Left ventricle myocardium inferior (tissue), 1 donor: Measurements from ENCODE around the gene KATNB1. TPM values are rescaled to one million over a fixed set of nuclear protein-coding genes. Genes with fewer than 3 reads are reported as not detected.

ENCODE experiments used
- DNase-seq: peaks from one replicate; pipeline ENCODE4 v3.0.0-alpha.2; 2020
- H3K27ac ChIP-seq: fragments of 200-600 bp; replicated peaks from 2 replicates; pipeline ENCODE4 v1.8.0; 2021
- H3K27me3 ChIP-seq: fragments of 200-600 bp; 2 replicates; pipeline ENCODE4 v1.8.0; 2021; ENCODE audit warnings: low read depth
- H3K36me3 ChIP-seq: fragments of 200-600 bp; 2 replicates; pipeline ENCODE4 v1.8.0; 2021
- H3K4me1 ChIP-seq: fragments of 200-600 bp; 2 replicates; pipeline ENCODE4 v1.8.0; 2021
- H3K4me3 ChIP-seq: fragments of 200-600 bp; 2 replicates; pipeline ENCODE4 v1.8.0; 2021; ENCODE audit warnings: mild to moderate bottlenecking, moderate library complexity
- H3K9me3 ChIP-seq: fragments of 200-600 bp; replicated peaks from 2 replicates; pipeline ENCODE4 v1.8.0; 2021
- CTCF ChIP-seq: fragments of 200-600 bp; IDR thresholded peaks from 2 replicates; pipeline ENCODE4 v1.8.0; 2021; ENCODE audit warnings: antibody characterized with exemption, mild to moderate bottlenecking, borderline replicate concordance
- intact Hi-C: fragments of 100-400 bp; cut with micrococcal nuclease; formaldehyde crosslinking; loops from one replicate; pipeline ENCODE4 v1.11.0; 2022
- total RNA-seq: library from RNA; stranded (reverse); fragmentation: NEBNext Ultra II Directional; extraction: Animal tissue kit (Norgen Biotek cat#: 25700); gene quantifications from one replicate; pipeline ENCODE4 v1.2.1, GENCODE V29; 2021
- donor health status: DM: no; HTN: yes; CAD: no; lungs with severe emphysema.

The KATNB1 gene
- total RNA-seq, 1 donor from 2014 or later: 11.2 TPM

DNA sequence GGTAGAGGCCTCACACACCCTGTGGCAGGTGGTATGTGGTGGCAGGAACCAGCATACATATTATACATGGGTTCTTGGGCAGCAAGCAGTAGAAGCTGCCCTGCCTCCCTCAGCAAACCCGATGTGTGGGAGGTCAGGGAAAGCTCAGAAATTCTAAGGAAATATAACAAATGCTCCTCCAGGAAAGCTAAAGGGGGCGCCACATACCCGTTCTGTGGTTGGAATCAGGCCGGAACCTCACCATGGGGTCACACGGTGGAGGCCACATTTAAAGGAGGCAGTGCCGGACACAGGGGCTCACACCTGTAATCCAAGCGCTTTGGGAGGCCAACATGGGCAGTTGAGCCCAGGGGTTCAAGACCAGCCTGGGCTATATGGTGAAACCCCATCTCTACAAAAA lies 12.4 kb upstream of the KATNB1 start:
- intact Hi-C loops: no loop called here
- no peak for TF ChIP-seq CTCF
- H3K4me1 ChIP-seq: no peaks in the 10 kb centered on the region
- H3K9me3 ChIP-seq: no peaks in the 10 kb centered on the region
- no peak overlapping the region for H3K4me3 ChIP-seq
- peaks cover 4% of the 10 kb centered on the region for H3K27me3 ChIP-seq
- no peaks in the 10 kb centered on the region for H3K36me3 ChIP-seq
- H3K27ac ChIP-seq: no peak overlapping the region
- no peak for DNase-seq

GRCh38 chr16:57724531-57724930 lies 11.0 kb upstream of the KATNB1 start:
- H3K27ac ChIP-seq: no peak overlapping the region
- no peaks in the 10 kb centered on the region for H3K9me3 ChIP-seq
- no peak overlapping the region for H3K4me3 ChIP-seq
- no peak for DNase-seq
- peaks cover 4% of the 10 kb centered on the region for H3K27me3 ChIP-seq
- intact Hi-C loops: no loop called here
- no peak for TF ChIP-seq CTCF
- H3K36me3 ChIP-seq: no peaks in the 10 kb centered on the region
- no peaks in the 10 kb centered on the region for H3K4me1 ChIP-seq

DNA sequence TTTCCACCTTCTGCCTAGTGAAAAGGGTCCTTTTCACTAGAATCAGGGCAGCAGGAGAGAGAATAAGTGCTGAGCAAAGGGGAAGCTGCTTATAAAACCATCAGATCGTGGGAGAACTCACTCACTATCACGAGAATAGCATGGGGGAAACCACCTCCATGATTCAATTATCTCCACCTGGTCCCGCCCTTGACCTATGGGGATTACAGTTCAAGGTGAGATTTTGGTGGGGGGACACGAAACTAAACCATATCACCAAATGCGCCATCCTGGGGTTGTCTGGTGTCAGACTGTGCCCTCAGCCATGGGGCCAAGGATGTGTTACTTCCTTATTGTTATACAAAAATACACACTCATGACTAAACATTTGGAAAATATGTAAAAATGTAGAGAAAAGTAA lies 10.4 kb upstream of the KATNB1 start:
- H3K4me3 ChIP-seq: no peak overlapping the region
- no peak for DNase-seq
- intact Hi-C loops: no loop called here
- no peaks in the 10 kb centered on the region for H3K36me3 ChIP-seq
- TF ChIP-seq CTCF: no peak
- H3K27ac ChIP-seq: no peak overlapping the region
- peaks cover 4% of the 10 kb centered on the region for H3K27me3 ChIP-seq
- H3K9me3 ChIP-seq: no peaks in the 10 kb centered on the region
- no peaks in the 10 kb centered on the region for H3K4me1 ChIP-seq

DNA sequence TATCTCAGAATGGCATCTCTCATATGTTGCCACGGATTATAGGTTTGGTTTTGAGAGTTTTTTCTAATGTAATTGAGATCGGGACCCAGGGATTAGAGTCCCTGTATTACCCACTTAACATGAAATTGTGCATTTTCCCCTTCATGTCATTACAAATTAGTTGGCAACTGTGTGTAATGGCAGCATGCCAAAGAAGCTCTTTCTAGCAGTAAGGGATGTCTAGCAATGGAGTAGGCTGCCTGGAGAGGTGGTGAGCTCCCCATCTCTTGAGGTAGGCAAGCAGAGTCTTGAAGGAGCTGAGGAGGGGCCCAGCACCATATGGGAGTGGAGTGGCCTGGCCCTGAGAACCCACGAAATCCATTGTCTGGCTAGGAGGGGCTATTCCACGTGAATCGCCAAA lies 10.0 kb upstream of the KATNB1 start:
- no peaks in the 10 kb centered on the region for H3K36me3 ChIP-seq
- no peak for DNase-seq
- no peak overlapping the region for H3K27ac ChIP-seq
- intact Hi-C loops: no loop called here
- peaks cover 4% of the 10 kb centered on the region for H3K27me3 ChIP-seq
- no peak overlapping the region for H3K4me3 ChIP-seq
- no peaks in the 10 kb centered on the region for H3K9me3 ChIP-seq
- no peaks in the 10 kb centered on the region for H3K4me1 ChIP-seq
- TF ChIP-seq CTCF: no peak

DNA sequence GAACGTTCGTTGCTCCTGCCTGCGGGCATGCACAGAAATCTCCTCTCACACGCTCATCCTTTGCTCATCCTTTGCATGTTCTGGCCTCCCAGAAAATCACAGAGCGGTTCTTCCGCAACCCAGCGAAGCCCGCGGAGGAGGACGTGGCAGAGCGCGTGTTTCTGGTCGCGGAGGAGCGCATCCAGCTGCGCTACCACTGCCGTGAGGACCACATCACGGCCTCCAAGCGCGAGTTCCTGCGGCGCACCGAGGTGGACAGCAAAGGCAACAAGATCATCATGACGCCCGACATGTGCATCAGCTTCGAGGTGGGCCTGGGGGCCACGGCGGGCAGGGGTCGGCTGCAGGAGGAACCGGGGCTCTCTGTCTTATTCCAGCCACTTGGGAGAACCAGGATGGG lies 9.6 kb upstream of the KATNB1 start:
- Histone ChIP-seq H3K4me1 (no peaks in the 10 kb centered on the region), H3K36me3 (no peaks in the 10 kb centered on the region), H3K27me3 (peaks cover 4% of the 10 kb centered on the region), H3K9me3 (no peaks in the 10 kb centered on the region), H3K4me3 (no peak overlapping the region), H3K27ac (no peak overlapping the region)
- DNase-seq: no peak
- TF ChIP-seq CTCF: no peak
- intact Hi-C loops: no loop called here

DNA sequence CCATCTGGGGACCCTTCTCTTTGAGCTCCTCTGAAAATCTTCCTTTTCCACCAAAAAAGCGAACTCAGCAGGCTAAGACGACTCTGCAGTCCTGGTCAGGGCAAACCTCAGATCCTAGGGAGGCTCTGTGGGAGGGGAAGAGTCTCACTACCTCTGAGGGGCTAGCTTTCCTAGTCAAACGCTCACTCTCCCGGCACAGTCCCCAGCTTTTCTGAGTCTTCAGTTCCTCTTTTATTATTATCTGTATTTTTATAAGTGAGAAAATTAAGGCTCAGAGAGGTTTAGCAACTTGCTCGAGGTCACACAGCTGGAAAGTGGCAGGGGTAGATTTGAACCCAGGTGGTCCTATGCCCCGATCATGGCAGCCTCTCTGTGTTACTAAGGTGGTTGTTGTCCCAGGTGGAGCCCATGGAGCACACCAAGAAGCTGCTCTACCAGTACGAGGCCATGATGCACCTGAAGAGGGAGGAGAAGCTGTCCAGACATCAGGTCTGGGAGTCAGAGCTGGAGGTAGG lies 9.1 kb upstream of the KATNB1 start:
- H3K9me3 ChIP-seq: no peaks in the 10 kb centered on the region
- no peaks in the 10 kb centered on the region for H3K4me1 ChIP-seq
- intact Hi-C loops: no loop called here
- DNase-seq: no peak
- H3K36me3 ChIP-seq: no peaks in the 10 kb centered on the region
- H3K27ac ChIP-seq: no peak overlapping the region
- H3K4me3 ChIP-seq: no peak overlapping the region
- H3K27me3 ChIP-seq: peaks cover 4% of the 10 kb centered on the region
- TF ChIP-seq CTCF: no peak
